Nasal cavity respiratory epithelium epithelial cell of viscerocranial mucosa (primary cell): ENCODE data around the gene TNFRSF25. TPM values are rescaled to one million over a fixed set of nuclear protein-coding genes. Genes with fewer than 3 reads are reported as not detected.

ENCODE experiments used
- total RNA-seq: library from RNA; depleted of rRNA; stranded (reverse); fragments of >200 nt; gene quantifications from 2 replicates; pipeline ENCODE4 v1.2.3, GENCODE V29; 2014

Gene TNFRSF25, protein sequence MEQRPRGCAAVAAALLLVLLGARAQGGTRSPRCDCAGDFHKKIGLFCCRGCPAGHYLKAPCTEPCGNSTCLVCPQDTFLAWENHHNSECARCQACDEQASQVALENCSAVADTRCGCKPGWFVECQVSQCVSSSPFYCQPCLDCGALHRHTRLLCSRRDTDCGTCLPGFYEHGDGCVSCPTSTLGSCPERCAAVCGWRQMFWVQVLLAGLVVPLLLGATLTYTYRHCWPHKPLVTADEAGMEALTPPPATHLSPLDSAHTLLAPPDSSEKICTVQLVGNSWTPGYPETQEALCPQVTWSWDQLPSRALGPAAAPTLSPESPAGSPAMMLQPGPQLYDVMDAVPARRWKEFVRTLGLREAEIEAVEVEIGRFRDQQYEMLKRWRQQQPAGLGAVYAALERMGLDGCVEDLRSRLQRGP
- 11.3 and 20.5 TPM in 2 replicates for total RNA-seq

GRCh38 chr1:6466023-6466422 is at the start of gene TNFRSF25:
Gene TNFRSF25 (minus strand): TSS chr1:6466173. CDS start chr1:6466107, 66 bp downstream.

DNA sequence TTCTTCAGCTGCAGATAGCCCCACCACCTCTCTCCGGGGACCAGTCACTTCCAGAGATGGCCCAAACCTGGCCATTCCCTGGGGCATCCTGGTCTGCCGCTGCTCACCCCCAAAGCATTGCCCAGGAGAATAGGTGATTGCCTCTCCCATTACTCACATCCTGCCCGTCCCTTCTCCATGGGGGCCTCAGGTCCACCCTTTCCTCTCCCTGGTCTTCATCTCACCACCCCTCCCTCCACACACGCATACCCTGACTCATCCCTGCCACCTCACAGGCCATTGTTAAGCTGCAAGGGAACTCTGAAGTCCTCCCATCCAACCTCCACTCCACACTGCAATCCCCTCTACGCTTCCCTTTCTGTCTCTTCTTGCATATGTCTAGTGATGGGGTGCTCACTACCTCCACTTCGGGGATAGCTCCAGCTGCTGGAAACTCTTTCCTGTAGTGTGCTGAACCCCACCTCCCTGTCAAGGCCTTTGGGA is 25.5 kb upstream of the TNFRSF25 start, which contains the start of gene PLEKHG5:
Gene PLEKHG5 (minus strand): TSS at position 188 of the 483 bp plus-strand sequence. CDS start 14,096 bp downstream, outside the sequence.

DNA sequence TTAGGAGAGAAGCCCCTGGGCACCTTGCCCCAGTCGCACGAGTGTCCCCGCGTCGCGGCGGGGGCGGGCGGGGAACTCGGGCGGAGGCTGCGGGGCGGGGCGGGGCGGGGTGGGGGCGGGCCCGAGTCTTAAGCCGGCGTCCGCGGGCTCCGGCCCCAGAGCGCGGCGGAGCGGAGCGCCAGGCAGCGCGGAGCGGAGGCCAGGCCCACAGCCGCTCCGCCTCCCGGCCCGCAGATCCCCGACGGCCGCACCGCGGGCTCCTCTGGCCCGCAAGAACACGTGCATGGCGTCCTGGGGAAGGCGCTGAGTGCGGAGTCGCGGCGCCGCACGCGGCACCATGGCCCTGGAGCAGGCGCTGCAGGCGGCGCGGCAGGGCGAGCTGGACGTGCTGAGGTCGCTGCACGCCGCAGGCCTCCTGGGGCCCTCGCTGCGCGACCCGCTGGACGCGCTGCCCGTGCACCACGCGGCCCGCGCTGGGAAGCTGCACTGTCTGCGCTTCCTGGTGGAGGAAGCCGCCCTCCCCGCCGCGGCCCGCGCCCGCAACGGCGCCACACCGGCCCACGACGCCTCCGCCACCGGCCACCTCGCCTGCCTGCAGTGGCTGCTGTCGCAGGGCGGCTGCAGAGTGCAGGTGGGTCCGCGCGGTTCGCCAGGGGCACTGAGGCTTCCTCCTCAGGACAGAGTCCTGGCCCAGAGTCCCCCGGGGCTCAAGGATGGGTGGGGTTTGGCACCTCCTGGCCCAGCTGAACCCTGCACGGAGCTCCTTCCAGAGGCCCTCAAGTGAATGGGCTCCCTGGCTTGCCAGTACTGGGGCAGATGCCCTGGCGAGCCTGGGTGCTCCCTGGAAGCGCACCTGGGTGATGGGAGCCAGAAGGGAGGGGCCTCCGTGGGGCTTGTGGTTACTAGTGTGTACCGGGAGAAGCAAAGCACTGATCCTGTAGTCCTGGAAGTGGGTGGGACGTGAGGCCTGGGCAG is 41.1 kb downstream of the TNFRSF25 start, which contains the start of gene ESPN:
Gene ESPN (plus strand): TSS at position 158 of the 975 bp plus-strand sequence. CDS start 180 bp downstream, at position 338.

GRCh38 chr1:6419804-6420453 is 46.0 kb downstream of the TNFRSF25 start, which contains the start of gene HES2:
Gene HES2 (minus strand): TSS chr1:6419919. CDS start chr1:6419820, 99 bp downstream.

Other genes with a start within 250 kb of the TNFRSF25 start
- 72.8 and 81.2 TPM in 2 replicates for gene ICMT, start 230.2 kb downstream of the TNFRSF25 start, total RNA-seq
- not detected in 2 replicates for gene HES3, start 222.0 kb downstream of the TNFRSF25 start, total RNA-seq
- gene GPR153, start 205.1 kb downstream of the TNFRSF25 start, total RNA-seq = 17.9 and 38.3 TPM in 2 replicates
- 62.5 and 76.2 TPM in 2 replicates for gene ACOT7, start 72.4 kb downstream of the TNFRSF25 start, total RNA-seq
- gene HES2, start 46.3 kb downstream of the TNFRSF25 start, total RNA-seq = 174 and 222 TPM in 2 replicates
- 2.4 and 43.2 TPM in 2 replicates for gene ESPN, start 41.4 kb downstream of the TNFRSF25 start, total RNA-seq
- gene PLEKHG5, start 25.5 kb upstream of the TNFRSF25 start, total RNA-seq = 42.9 and 44.1 TPM in 2 replicates
- gene NOL9, start 88.3 kb upstream of the TNFRSF25 start, total RNA-seq = 18.8 and 24.6 TPM in 2 replicates
- not detected in 2 replicates for gene TAS1R1, start 89.1 kb upstream of the TNFRSF25 start, total RNA-seq
- gene ZBTB48, start 113.8 kb upstream of the TNFRSF25 start, total RNA-seq = 21.3 and 22.6 TPM in 2 replicates
- 41.0 and 96.0 TPM in 2 replicates for gene KLHL21, start 136.7 kb upstream of the TNFRSF25 start, total RNA-seq
- gene PHF13, start 147.6 kb upstream of the TNFRSF25 start, total RNA-seq = 8.2 and 20.2 TPM in 2 replicates
- 17.1 and 30.4 TPM in 2 replicates for gene THAP3, start 158.7 kb upstream of the TNFRSF25 start, total RNA-seq
- 24.9 and 52.9 TPM in 2 replicates for gene DNAJC11, start 235.6 kb upstream of the TNFRSF25 start, total RNA-seq